Subcutaneous abdominal adipose tissue (tissue), 5 donors: ENCODE measurements around the gene CACNA1B.

Source experiments
- H3K27ac ChIP-seq: one replicate; pipeline ENCODE4 v1.7.0; 2013; ENCODE audit warnings: low read depth, mild to moderate bottlenecking, inconsistent platforms, low read length, moderate library complexity
- H3K27me3 ChIP-seq, 5 donors: one replicate each; pipeline ENCODE4 v1.7.0; 2013; ENCODE audit warnings: low read length in 5 of 5, inconsistent platforms in 1 of 5; ENCODE audit not compliant: control insufficient read depth in 5 of 5, insufficient read depth in 4 of 5
- H3K36me3 ChIP-seq, 5 donors: one replicate each; pipeline ENCODE4 v1.7.0; 2013; ENCODE audit warnings: low read length in 5 of 5; ENCODE audit not compliant: control insufficient read depth in 5 of 5, insufficient read depth in 5 of 5
- H3K4me1 ChIP-seq, 5 donors: one replicate each; pipeline ENCODE4 v1.7.0; 2013; ENCODE audit warnings: low read length in 5 of 5, mild to moderate bottlenecking in 3 of 5, moderate library complexity in 1 of 5; ENCODE audit not compliant: control insufficient read depth in 5 of 5, insufficient read depth in 5 of 5
- H3K4me3 ChIP-seq, 5 donors: one replicate each; pipeline ENCODE4 v1.7.0; 2013; ENCODE audit warnings: low read length in 5 of 5, low read depth in 1 of 5
- H3K9ac ChIP-seq, 5 donors: one replicate each; pipeline ENCODE4 v1.7.0; 2013; ENCODE audit warnings: low read length in 5 of 5, mild to moderate bottlenecking in 4 of 5, moderate library complexity in 3 of 5
- H3K9me3 ChIP-seq, 5 donors: one replicate each; pipeline ENCODE4 v1.7.0; 2013; ENCODE audit warnings: low read length in 5 of 5; ENCODE audit not compliant: control insufficient read depth in 5 of 5
- donor health status: healthy.
- donor health status: healthy.
- donor health status: healthy.
- donor health status: healthy.
- donor health status: healthy.

The CACNA1B gene

DNA sequence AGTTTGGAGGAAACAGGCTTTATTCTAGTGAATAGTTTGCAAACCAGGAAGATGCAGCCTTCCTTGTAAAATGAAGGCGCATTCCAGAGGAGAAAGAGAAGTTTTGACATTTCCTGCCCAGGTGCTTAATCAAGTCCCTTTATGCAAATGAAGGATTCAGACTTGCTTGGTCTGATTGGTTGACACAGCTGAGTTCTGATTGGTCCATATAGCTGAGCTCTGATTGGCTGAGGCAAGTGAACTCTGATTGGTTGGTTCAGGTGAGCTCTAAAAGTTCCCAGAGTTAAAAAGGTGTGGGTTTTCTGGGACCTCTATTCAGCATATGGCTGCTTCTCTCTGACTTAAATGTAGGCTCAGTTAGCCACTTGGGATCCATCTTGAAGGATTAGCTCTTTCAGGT, 151.0 kb downstream of the CACNA1B start:
- Histone ChIP-seq H3K36me3 (no peaks in the 10 kb centered on the region), H3K4me1 (peaks cover 0 to 2% (median 0%) of the 10 kb centered on the region in 5 donors), H3K27ac (no peak overlapping the region), H3K9ac (no peak overlapping the region), H3K27me3 (peaks cover 9 to 19% (median 11%) of the 10 kb centered on the region in 5 donors), H3K4me3 (no peak overlapping the region), H3K9me3 (peaks cover 0 to 7% (median 0%) of the 10 kb centered on the region in 5 donors)

DNA sequence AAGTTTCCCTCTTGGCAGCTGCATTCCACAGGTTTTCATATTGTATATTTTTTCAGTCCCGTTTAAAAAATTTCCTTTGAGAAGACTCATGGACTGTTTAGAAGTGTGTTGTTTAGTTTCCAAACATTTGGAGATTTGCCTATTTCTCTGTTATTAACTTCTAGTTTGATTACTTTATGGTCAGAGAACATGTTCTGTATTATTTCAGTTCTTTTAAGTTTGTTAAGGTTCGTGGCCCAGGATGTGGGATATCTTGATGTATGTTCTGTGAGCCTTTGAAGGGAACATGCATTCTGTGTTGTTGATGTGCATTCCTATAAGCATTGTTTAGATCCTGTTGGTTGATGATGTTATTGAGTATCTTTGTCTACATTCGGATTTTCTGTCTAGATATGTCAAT, 153.6 kb downstream of the CACNA1B start:
- no peaks in the 10 kb centered on the region for H3K4me1 ChIP-seq
- no peak overlapping the region for H3K4me3 ChIP-seq
- no peaks in the 10 kb centered on the region for H3K36me3 ChIP-seq
- H3K27ac ChIP-seq: no peak overlapping the region
- peaks cover 2 to 11% (median 4%) of the 10 kb centered on the region in 5 donors for H3K27me3 ChIP-seq
- no peak overlapping the region for H3K9ac ChIP-seq
- H3K9me3 ChIP-seq: peaks cover 0 to 8% (median 0%) of the 10 kb centered on the region in 5 donors

DNA sequence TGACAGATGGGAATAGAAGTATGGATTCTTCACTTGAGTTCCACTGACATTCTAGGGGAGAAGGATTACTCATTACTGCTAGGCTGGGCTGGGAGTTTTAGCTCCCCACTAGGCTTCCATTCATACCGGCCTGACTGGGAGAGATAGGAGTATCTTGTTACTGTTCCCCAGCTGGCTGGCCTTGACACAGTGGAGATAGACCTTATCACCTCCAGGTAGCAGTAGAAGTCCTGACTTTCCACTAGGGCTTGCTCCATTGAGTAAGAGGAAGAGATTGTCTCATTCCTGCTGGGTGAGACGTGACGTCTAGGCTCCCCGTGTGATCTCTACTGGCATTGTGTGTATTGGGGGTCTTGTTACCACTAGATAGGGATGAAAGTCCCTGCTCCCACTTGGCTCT, 156.4 kb downstream of the CACNA1B start:
- Histone ChIP-seq H3K4me3 (no peak overlapping the region), H3K9ac (no peak overlapping the region), H3K27ac (no peak overlapping the region), H3K36me3 (no peaks in the 10 kb centered on the region), H3K4me1 (no peaks in the 10 kb centered on the region), H3K27me3 (peaks cover 5 to 11% (median 7%) of the 10 kb centered on the region in 5 donors), H3K9me3 (peaks cover 0 to 8% (median 0%) of the 10 kb centered on the region in 5 donors)

DNA sequence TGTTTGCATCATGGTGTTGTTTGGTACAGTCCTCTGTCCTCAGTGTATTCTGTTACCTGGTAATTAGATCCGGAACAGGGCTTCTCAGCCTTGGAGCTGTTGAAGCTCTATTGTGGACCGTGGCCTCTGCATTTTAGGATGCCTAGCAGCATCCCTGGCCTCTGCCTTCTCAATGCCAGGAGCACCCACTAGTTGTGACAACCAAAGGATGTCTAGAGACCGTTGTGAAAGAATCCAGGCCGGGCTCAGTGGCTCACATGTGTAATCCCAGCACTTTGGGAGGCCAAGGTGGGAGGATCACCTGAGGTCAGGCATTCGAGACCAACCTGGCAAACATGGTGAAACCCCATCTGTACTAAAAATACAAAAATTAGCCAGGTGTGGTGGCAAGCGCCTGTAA, 159.6 kb downstream of the CACNA1B start:
- Histone ChIP-seq H3K9ac (no peak overlapping the region), H3K27ac (no peak overlapping the region), H3K9me3 (peaks cover 0 to 8% (median 0%) of the 10 kb centered on the region in 5 donors), H3K27me3 (peaks cover 5 to 8% (median 7%) of the 10 kb centered on the region in 5 donors), H3K4me3 (no peak overlapping the region), H3K36me3 (no peaks in the 10 kb centered on the region), H3K4me1 (no peaks in the 10 kb centered on the region)

DNA sequence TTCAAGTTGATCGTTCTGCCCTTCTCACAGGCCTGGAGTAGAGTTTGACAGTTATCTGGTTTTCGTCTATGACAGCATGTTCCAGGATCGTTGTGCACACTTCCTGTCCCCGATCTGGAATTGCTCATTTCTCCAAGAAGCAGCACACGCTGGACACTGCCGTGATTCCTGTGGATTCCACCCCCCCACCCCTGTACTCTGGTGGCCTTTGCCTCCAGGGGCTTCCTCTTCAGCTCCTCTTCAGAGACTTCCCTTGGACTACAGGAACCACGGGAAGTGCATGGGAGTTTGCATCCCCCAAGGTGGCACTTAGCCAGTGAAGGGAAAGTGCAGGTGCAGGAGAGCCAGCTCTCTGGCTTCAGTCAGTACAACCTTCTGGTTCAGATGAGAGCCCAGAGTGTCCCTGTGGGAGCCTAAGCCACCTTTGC, 160.7 kb downstream of the CACNA1B start:
- peaks cover 5 to 8% (median 7%) of the 10 kb centered on the region in 5 donors for H3K27me3 ChIP-seq
- H3K27ac ChIP-seq: no peak overlapping the region
- H3K9ac ChIP-seq: no peak overlapping the region
- H3K9me3 ChIP-seq: peaks cover 0 to 3% (median 0%) of the 10 kb centered on the region in 5 donors
- no peaks in the 10 kb centered on the region for H3K36me3 ChIP-seq
- H3K4me1 ChIP-seq: no peaks in the 10 kb centered on the region
- no peak overlapping the region for H3K4me3 ChIP-seq

DNA sequence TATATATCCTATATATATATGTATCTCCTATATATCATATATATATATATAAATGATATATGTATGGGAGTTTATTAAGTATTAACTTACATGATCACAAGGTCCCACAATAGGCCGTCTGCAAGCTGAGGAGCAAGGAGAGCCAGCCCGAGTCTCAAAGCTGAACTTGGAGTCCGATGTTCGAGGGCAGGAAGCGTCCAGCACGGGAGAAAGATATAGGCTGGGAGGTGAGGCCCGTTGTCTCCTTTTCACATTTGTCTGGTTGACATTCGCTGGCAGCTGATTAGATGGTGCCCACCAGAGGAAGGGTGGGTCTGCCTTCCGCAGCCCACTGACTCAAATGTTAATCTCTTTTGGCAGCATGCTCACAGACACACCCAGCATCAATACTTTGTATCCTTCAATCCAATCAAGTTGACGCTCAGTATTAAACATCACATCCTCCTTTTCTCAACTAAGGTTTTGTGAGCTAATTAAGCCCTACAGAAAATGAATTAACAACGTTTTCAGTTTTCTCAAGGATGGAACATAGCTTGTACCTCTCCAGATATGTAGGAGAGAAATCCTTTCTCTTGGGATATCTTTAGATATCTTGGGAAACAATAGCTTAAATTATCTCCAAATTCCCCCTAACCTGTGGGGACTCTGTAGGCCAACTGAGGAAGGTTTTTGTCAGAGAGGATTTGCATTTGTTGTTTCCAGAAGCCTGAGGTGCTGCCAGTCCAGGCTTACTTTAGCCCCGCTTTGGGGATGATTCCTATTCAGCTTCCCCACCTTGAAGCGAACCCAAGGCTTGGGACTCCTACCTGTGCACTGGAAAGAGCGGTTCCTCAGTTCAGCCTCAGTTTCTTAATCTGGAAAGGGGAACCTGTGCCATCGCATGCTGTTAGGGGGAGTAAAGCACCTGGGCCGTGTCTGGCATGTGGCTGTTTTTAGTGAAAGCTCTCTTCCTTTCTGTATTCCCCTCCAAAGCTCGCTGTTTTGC, 163.2 kb downstream of the CACNA1B start:
- H3K4me3 ChIP-seq: no peak overlapping the region
- H3K9ac ChIP-seq: no peak overlapping the region
- H3K27ac ChIP-seq: no peak overlapping the region
- no peaks in the 10 kb centered on the region for H3K4me1 ChIP-seq
- H3K36me3 ChIP-seq: no peaks in the 10 kb centered on the region
- peaks cover 0 to 17% (median 15%) of the 10 kb centered on the region in 5 donors for H3K27me3 ChIP-seq
- no peaks in the 10 kb centered on the region for H3K9me3 ChIP-seq

DNA sequence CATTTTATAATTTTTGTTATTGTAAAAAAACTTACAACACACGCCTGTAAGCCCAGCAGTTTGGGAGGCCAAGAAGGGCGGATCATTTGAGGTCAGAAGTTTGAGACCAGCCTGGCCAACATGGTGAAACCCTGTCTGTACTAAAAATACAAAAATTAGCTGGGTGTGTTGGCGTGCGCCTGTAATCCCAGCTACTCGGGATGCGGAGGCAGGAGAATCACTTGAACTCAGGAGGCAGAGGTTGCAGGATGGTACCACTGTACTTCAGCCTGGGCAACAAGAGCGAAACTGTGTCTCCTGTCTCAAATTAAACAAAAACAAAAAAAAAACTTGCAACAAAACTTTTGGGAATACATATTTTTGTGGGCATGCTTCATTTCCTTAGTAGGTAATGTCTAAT, 164.6 kb downstream of the CACNA1B start:
- peaks cover 0 to 20% (median 17%) of the 10 kb centered on the region in 5 donors for H3K27me3 ChIP-seq
- no peak overlapping the region for H3K4me3 ChIP-seq
- no peaks in the 10 kb centered on the region for H3K4me1 ChIP-seq
- no peak overlapping the region for H3K27ac ChIP-seq
- H3K9ac ChIP-seq: no peak overlapping the region
- no peaks in the 10 kb centered on the region for H3K9me3 ChIP-seq
- no peaks in the 10 kb centered on the region for H3K36me3 ChIP-seq

DNA sequence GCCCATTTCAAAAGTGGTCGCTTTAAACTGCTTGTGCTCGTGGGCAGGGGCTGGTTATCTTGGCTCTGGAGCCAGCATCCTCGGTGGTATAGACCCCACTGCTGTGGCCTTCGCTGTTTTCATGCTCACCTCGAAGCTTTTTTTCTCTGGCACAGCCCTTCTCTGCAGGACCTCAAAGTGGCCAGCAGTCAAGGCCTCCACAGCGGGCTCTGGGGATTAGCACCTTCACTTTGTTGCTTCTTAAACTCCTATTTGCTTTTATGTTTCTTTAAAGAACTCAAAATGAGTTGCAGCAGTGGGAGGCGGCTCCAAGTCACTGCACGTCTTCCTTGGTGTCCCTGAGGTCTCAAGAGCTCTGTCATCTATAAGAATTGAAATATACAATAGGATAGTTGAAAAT, 165.1 kb downstream of the CACNA1B start:
- peaks cover 0 to 20% (median 15%) of the 10 kb centered on the region in 5 donors for H3K27me3 ChIP-seq
- no peak overlapping the region for H3K4me3 ChIP-seq
- H3K36me3 ChIP-seq: no peaks in the 10 kb centered on the region
- H3K9ac ChIP-seq: no peak overlapping the region
- no peaks in the 10 kb centered on the region for H3K4me1 ChIP-seq
- H3K9me3 ChIP-seq: no peaks in the 10 kb centered on the region
- no peak overlapping the region for H3K27ac ChIP-seq

DNA sequence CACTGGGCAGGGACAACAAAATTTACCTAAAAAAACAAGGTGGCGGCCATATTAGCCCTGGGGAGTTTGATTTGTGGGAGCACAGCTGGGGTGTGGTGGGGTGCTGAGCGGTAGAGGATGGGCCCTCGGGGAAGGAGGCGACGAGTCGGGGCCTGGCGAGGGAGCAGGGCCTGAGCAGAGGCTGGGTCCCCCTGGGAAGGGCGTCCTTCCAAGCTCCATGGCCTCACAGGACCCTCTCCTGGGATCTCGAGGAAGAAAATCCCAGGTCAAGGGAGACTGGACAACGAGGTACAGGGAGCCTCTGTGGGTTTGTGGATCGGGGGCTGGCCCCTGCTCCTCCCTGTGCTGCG, 165.5 kb downstream of the CACNA1B start:
- Histone ChIP-seq H3K27me3 (peaks cover 0 to 20% (median 15%) of the 10 kb centered on the region in 5 donors), H3K4me1 (no peaks in the 10 kb centered on the region), H3K9ac (no peak overlapping the region), H3K36me3 (no peaks in the 10 kb centered on the region), H3K9me3 (no peaks in the 10 kb centered on the region), H3K4me3 (no peak overlapping the region), H3K27ac (no peak overlapping the region)
